Retina (tissue), 1 donor: ENCODE results near the gene NAALADL2.
"Not testable (repeated sequence)": the region's sequence is repeated elsewhere in the genome, so short reads cannot be mapped to it uniquely, and the experiment has no call there.

Experiments
- DNase-seq: peaks from one replicate; pipeline ENCODE4 v3.0.0-alpha.2; 2016

Gene NAALADL2

DNA sequence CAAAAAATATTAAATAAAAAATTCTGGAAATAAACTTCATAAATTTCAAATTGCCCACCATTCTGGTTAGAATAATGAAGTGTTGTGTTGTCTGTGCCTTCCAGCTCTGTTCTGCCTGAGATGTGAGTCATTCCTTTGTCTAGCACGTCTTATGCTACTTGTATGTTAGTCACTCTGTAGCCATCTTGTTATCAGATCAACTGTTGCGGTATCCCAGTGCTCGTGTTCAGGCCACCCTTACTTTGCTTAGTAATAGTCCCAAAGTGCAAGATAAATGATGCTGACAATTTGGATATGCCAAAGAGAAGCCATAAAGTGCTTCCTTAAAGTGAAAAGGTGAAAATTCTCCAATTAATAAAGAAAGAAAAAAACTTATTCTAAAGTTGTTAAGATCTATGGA, 527.5 kb downstream of the NAALADL2 start:
- DNase-seq: no peak

DNA sequence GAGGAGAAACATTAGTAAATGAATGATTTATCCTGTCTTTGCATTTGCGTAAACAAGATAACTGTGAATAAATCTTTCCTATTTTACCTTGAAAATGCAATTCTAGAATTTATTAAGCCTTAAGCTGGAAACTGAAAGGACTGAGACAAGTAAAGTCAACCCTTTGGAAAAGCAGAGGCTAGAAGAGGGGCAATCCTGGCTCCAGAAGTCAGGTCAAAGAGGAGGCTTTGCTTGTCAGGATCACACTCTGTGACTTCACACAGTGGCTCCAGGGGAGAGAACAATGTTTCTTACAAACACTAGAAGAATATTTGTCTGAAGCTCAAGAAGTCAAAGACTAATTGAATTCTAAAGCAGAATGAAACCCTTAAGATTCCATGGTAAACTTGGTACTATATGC, 530.4 kb downstream of the NAALADL2 start:
- DNase-seq: no peak

GRCh38 chr3:175391601-175392000, 532.5 kb downstream of the NAALADL2 start:
- DNase-seq: no peak

DNA sequence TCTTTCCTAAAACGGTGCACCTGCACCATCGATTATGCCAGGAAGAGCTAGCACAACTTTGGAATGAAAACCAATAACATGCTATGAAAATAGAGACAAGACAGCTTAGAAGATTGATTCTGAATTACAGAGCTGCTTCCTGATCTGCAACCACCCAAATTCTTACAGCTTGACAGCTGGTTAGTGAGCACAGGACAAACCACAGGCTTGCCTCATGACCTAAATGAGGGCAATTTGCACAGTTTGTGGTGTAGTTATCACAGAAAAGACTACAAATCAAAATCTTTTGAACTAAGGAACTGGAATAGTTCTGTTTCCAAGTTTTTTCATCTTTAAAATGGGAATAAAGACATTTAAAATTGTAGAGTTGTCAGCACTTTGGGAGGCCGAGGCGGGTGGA, 533.5 kb downstream of the NAALADL2 start:
- no peak for DNase-seq

GRCh38 chr3:175397372-175397771, 538.2 kb downstream of the NAALADL2 start:
- peak; percentile 39 for DNase-seq

DNA sequence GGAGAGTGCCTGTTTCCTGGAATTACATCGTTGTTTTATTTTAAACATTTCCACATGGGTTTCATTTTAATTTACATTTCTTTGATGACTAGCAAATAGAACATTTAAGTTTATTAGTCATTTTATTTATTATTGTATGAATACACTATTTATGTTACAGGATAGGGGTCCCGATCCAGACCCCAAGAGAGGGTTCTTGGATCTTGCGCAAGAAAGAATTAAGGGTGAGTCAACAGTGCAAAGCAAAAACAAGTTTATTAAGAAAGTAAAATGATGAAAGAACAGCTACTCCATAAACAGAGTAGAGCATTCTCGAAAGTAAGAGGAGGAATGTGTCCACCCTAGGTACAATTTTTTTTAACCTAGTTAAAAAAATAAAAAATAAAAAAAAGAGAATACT, 539.5 kb downstream of the NAALADL2 start:
- no peak for DNase-seq

DNA sequence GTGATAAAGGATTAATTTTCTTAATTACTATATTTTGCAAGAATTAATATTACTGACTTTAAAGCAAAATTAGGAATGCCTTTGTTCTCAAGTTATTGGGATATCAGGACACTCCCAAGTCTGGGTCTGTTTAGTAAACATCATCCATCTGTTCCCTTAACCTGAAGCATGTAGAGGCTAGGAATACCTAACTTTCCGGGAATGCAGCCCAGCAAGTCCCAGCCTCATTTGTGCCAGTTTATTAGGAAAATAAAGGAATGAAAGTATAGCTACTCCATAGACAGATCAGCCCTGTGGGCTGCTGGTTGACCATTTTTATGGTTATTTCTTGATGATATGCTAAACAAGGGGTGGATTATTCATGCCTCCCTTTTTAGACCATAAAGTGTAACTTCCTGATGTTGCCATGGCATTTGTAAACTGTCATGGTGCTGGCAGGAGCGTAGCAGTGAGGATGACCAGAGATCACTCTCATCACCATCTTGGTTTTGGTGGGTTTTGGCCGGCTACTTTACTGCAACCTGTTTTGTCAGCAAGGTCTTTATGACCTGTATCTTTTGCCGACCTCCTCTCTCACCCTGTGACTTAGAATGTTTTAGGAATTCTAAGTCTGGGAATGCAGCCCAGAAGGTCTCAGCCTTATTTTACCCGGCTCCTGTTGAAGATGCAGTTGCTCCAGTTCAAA, 540.2 kb downstream of the NAALADL2 start:
- DNase-seq: no peak

DNA sequence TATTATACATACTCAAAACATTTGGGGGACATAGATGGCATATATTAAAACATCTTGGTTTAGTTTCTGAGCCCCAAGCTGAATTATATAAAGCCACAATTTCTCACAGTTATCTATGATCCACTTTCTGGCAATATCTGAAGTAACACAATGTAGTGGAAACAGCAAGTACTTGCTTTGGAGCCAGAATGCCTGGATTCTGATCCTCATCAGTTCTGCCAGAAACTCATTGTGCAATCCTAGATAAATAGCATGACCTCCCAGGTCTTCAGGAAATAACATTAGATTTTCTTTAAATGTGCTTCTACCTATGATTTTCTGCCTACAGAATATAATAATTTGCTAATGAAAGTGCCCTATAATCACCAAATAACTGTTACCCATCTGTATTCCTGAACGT, 544.9 kb downstream of the NAALADL2 start:
- DNase-seq: no peak

DNA sequence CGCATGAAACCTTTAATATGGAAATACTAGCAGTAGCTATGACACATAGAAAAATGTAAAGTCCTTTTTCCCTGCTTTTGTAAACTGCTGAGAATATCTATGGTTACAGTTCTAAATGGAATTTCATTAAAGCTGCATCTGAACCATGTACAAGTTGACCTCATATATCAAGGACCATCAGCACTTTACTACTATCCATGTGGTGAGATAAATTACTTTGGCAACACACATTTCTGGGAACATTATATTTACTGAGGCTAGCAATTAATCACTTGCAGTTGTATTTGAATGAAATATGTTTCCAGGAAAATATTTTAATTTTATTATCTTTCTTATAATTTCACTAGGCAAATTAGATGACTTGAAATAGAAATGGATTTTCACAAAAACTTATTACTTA, 545.5 kb downstream of the NAALADL2 start:
- no peak for DNase-seq

DNA sequence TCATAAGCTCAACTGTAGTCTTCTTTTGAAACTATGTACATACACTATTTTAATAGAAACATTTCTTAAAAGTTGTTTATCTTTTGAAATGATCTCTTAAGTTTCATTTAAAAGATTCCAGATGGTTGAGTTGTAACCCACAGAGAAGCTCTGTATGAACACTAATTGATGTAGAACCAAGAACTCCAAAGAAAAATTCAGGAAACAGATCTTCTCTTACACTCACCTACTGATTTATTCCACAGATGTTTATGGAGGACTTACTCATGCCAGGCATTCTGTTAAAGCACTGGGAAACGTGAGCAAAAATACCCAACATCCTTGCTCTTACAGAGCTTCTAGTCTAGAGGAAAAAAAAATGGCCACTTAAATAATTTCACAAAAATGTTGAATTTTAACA, 551.1 kb downstream of the NAALADL2 start:
- DNase-seq: no peak

- DNase-seq: no peak
These were observed 552.3 kb downstream of the NAALADL2 start for GRCh38 chr3:175411405-175411804.

DNA sequence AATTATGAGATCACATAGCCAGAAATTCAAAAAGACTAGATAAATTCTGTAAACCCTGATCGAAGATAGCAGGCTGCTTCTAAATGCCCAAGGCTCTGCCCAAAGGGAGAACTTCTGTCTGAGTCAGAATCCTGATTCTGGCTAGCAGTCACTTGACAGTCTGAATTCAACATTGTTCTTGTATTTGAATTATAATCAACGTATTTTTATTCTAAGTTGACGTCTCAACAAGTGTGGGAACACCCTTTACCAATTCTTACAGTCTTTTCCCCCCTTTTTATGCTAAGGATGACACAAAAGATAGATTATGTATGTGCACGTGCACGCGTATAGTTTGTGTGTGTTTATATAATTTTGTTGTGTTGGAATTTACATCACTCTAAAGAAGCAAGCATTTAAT, 552.8 kb downstream of the NAALADL2 start:
- no peak for DNase-seq

- no peak for DNase-seq
These were observed 554.8 kb downstream of the NAALADL2 start for GRCh38 chr3:175413926-175414325.

GRCh38 chr3:175416600-175416999, 557.5 kb downstream of the NAALADL2 start:
- DNase-seq: no peak

GRCh38 chr3:175417426-175417825, 558.3 kb downstream of the NAALADL2 start:
- no peak for DNase-seq

DNA sequence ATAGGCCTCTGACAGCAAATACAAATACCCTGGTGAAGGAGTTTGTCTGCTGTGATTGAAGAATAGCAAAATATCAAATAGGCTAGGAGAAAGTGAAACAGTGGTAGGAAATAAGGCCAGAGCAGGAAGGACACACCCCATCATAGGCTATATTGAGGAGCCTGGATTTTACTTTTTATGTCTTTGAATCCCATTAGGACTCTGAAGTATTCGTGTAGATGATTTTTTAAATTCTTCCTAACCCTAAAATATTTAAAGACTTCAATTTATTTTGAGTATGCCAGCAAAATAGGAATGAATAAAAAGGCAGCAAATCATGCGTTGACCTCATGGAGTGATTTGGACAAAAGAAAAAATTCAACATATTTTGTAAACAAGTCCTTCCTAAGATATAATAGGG, 562.8 kb downstream of the NAALADL2 start:
- no peak for DNase-seq

DNA sequence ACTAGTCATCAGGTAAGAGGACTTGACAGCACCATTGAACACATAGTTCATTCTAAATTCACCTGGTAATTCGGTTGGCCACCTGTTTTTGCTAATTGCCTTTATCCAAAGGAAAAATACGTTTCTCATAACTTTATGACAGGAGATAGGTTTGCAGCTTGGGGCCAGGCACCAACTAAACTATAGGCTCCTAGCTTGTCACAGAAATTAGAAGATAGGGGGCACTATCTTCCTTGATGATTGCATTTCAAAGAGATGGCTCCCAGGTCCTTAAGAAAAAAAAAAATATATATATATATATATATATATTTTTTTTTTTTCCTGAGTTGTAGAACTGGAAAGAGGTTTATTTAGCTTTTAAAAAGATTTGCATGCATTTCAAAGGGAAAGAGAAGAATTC, 563.6 kb downstream of the NAALADL2 start:
- no peak for DNase-seq

DNA sequence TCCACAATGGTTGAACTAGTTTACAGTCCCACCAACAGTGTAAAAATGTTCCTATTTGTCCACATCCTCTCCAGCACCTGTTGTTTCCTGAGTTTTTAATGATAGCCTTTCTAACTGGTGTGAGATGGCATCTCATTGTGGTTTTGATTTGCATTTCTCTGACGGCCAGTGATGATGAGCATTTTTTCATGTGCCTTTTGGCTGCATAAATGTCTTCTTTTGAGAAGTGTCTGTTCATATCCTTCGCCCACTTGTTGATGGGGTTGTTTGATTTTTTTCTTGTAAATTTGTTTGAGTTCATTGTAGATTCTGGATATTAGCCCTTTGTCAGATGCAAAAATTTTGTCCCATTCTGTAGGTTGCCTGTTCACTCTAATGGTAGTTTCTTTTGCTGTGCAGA, 564.7 kb downstream of the NAALADL2 start:
- not testable (repeated sequence) for DNase-seq

- DNase-seq: no peak
These were observed 567.7 kb downstream of the NAALADL2 start for GRCh38 chr3:175426805-175427204.

- no peak for DNase-seq
These were observed 569.3 kb downstream of the NAALADL2 start for GRCh38 chr3:175428466-175428865.

GRCh38 chr3:175430983-175431773, 572.0 kb downstream of the NAALADL2 start:
- DNase-seq: no peak

DNA sequence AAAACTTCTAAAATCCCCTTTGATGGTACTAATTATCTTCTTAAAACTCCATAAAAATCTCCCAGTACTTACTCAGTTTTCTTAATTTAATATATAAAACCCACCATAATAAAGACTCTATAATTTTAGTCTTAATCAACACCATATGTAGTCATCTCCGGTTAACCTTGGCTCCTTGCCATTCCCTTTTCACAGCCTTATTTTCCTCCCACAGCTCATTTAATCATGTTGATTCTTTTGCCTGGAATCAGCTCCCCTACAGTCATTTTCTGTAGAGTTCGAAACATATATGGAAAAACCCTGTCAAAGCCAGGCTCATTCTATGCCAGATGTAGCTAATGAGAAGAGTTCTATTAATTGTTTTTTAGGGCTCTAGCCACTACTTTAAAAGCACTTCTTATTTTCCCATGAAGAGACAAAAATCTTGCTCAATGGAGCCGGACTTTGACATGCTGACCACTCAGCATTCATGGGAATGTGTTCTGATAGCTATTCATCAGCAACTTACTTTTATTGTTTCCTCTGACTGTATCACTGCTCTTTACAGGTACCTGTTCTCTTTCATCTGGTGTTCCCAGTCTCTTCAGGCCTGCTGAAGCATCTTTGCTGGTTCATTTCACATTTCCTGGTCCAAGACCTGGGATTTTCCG, 573.4 kb downstream of the NAALADL2 start:
- DNase-seq: no peak

GRCh38 chr3:175433026-175433674, 574.0 kb downstream of the NAALADL2 start:
- DNase-seq: no peak

DNA sequence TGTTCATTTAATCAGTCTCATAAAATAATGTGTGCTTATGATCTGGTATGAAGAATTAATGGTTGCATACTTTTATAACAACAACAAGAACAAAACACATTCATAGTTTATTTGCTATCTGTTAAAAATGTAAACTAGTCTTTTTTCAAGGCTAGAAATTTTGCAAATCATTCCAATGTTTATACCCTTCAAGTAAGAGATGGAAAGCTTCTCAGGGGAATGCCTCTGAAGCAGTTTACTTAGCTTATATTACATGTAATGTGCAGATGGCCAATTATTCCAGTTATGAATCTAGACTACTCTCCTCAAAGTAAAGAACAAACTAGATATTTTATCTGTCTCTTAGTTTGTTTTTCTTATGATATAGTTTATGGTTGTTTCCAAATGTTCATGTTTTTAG, 575.4 kb downstream of the NAALADL2 start:
- no peak for DNase-seq
